GM19351 (cell line): Measurements from ENCODE around the gene HOXA6.

Source experiments
- ATAC-seq: cut with Tn5 transposase; IDR thresholded peaks from one replicate; pipeline ENCODE4 v1.9.1; 2021; ENCODE audit warnings: mild to moderate bottlenecking, moderate library complexity; ENCODE audit not compliant: unreplicated experiment

Gene HOXA6

DNA sequence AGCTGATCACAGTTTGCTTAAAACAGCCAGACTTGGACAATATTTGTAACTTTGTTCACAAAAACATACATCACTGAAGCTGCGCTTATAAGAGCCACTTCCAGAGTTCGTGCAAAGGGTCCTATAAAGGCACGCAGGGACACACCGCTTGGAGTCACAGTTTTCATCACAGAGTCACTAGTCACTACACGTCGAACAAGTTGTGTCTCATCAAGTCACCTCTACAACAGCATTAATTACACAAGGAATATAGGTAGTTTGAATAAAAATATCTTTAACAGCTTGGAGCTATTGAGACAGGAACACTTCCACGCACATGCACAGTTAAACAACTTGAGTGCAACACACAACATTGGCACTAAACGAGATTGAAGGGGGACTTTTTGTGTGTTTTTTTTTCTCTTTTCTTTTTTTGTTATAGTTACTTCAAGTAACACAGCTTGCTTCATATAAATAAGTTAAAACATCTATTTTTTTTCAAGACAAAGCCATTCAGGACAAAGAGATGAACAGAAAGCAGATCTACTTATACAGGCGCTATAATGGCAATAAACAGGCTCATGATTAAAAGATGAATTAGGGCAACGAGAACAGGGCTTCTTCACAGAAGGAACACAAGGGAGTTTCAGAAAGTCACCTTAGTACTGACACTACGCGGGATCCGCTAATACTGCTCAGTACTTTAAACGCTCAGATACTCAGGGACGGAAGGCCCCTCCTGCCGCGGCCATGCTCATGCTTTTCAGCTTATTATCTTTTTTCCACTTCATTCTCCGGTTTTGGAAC is 6.2 kb downstream of the HOXA6 start:
- no peak for ATAC-seq

DNA sequence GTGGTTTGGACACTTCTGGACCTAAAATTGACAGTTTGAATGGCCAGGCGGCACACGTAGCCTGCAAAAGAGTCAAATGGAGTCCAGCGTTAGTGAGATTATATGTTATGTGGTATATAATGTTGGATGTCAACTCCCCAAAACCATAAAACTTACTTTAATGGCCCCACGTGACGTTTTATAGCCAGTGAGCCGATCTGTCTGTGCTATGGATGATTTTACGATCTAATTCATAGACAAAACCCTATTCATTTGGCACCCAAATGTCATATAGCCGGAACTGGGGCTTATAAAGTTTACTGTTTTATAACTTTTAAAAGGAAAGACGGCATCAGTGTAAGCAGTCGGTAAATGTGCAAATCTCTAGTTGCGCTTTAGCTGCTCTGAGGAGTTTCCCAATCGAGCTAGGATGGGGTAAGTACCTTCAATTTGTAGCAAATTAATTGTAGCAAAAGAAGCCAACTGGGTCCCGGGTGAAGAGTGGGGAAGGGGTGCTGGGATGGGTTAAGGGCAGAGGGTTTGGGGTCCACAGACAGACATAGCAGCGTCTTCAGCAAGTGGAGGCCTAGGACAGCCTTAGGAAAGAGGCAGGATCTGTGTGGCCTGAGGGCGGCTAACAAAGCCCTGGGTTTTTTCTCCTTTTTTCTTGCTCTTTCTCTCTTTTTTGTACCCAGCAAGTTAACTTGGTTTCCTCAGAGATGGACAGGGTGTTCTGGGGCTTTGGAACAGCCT is 7.3 kb downstream of the HOXA6 start:
- ATAC-seq: no peak

DNA sequence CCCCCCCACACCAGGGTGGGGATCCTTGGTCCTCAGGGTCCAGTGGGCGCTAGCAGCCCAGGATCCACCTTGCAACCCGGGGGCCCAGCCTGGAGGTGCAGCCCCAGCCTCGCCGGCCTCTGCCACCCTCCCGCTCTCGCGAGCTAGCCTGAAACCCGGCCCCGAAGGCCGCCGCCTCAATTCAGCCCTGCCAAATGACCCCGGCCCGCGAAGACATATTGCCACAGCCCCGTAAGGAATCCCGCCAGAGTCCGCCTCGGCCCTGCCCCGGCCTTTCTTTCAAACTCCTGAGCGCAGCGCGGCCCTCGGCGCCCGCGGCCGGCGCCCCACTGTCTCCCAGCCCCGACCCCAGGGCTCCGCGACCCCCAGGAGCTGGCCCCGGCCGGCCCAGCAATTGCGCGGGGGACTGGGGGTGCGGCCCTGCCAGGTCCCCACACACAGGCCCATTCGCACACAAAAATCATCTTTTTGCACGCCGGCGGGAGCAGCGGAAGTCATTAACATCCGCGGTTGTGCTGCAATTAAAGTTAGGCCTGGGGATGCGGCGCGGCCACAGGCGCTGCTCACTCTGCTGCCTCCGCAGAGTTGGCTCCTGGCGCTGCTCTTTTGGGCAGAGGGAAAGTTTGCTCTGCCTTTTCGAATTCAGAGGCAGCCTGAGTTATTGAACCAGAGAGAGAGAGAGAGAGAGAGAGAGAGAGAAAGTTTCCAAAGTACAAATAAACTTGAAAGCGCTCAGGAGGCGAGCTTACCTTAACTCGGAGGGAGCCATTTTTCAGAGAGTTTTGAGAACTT is 8.0 kb downstream of the HOXA6 start:
- no peak for ATAC-seq

- no peak for ATAC-seq
These were observed 8.6 kb downstream of the HOXA6 start for GRCh38 chr7:27138985-27139333.

DNA sequence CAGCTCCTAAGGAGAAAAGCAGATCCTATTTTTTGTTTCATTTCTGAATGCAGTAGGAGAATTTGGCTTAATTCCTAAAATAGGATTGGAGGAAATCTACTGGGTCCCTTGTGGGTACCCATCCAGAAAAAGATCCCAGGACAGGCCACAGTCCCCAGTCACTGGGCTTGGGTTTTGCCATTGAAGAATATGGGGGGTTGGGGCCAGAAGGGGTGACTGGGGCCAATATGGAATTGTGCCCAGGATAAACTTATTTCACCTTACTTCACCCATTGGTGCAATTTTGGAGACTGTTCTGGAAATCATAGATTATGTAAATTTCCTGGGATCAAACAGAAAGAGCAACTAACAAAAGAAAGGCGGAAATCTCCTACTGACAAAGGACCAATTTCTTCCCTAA is 9.1 kb downstream of the HOXA6 start:
- no peak for ATAC-seq

DNA sequence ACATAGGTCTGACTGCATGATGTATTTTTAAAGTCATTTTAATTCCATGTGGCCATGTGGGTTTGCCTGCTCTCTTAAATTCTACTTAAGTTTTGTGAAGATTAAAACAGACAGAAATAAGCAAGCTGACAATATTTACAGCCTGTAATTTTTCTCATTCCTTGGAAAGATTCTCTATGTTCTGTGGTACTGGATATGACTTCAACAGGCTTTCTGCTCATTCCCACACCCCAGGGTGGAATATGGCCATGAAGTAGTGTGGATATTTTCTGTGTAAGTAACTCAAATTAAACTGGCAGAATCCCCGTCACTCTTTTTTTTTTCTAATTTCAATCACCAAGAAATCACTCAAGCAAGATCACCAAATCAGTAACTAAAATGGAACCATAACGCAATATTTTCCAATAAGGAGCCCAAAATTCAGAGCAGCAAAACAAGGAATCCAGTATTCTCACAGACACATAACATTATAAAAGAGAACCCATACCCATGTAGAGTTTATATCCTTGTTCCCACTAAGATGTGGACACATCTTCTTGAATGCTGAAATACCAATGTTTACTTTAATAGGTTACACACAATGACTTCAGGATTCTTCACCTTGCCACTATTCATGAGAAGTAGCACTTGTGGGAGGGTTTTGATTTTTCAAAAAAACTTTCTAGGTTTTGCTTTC is 9.8 kb downstream of the HOXA6 start:
- no peak for ATAC-seq

- no peak for ATAC-seq
These were observed 13.2 kb downstream of the HOXA6 start for GRCh38 chr7:27134392-27134791.

- no peak for ATAC-seq
These were observed 14.0 kb downstream of the HOXA6 start for GRCh38 chr7:27133409-27134231.

DNA sequence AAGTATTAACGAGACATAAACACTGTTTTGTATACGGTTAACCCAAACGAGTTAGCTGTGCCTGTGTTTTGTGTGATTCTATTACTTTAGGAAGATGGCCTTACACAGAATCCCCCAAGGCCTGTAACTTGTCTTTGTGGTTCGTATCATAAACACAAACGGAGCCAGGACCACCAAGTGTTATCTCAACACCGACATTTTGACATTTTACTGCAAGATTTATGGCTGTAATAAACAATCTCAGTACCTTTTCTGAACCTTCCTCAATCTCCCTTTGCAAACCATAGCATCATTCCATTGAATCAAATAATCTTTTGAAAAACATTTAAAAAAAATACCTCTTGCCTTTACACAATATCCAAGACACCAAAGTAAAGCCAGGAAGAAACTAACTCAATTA is 14.6 kb downstream of the HOXA6 start:
- no peak for ATAC-seq

DNA sequence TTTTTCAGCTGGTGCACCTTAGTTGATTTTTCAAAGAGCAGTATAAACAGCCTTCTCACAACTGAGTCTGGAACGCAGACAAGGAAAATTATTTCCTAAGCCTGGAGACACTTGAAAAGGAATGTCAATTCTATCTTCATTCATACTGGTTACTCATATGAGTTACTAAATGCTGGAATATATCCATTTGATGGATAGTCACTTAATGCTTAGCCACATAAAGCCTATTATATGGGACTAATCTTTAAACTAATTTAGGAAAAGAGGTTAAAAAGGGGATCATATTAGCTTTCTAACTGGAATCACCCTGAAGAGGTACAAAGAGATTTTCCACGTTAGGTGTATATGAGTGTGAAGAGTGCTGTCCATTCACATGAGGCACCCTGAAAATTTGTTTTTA is 15.4 kb downstream of the HOXA6 start:
- ATAC-seq: no peak

GRCh38 chr7:27131390-27131819 is 16.2 kb downstream of the HOXA6 start:
- ATAC-seq: no peak

GRCh38 chr7:27130540-27131389 is 16.8 kb downstream of the HOXA6 start, which contains the start of gene HOXA4:
TSS of gene HOXA4 (minus strand) at chr7:27130757. CDS start at chr7:27130733, 24 bp downstream.
- ATAC-seq: peak; percentile 67

GRCh38 chr7:27129729-27130539 is 17.6 kb downstream of the HOXA6 start:
- ATAC-seq: no peak

DNA sequence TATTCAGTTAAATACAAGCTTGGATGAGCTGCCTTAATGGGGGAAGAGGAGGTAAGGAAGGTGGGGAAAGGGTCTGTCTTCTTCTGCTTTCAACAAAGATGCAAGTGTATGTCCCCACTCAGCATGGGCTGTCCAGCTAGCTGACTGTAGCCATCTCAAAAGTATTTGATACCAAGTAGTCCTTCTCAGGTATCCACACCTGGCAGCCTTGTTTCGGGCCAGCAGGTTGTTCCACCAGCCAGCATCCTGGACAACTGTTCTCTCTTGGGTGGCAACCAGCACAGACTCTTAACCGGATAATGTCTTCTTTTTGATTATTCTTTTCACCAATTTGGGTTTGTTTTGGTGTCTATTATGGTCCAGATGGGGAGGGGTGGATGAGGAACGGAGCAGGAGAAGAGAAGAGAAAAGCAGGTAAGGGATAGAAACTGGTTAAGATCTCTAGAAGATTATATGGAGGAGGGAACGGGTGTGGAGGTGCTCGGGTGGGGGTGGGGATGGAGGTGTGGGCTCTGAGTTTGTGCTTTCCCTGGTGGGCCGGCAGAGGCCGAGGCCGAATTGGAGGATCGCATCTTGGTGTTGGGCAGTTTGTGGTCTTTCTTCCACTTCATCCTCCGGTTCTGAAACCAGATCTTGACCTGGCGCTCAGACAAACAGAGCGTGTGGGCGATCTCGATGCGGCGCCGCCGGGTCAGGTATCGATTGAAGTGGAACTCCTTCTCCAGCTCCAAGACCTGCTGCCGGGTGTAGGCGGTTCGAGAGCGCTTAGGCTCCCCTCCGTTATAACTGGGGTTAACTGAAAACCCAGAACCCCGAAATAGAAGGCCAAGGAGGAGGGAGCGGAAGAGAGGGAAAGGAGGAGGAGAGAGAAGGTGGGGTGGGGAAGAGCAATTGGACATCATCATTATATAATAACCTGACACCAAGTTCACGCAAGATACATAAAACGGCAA is 18.5 kb downstream of the HOXA6 start:
- no peak for ATAC-seq

GRCh38 chr7:27128034-27128433 is 19.5 kb downstream of the HOXA6 start:
- ATAC-seq: no peak

DNA sequence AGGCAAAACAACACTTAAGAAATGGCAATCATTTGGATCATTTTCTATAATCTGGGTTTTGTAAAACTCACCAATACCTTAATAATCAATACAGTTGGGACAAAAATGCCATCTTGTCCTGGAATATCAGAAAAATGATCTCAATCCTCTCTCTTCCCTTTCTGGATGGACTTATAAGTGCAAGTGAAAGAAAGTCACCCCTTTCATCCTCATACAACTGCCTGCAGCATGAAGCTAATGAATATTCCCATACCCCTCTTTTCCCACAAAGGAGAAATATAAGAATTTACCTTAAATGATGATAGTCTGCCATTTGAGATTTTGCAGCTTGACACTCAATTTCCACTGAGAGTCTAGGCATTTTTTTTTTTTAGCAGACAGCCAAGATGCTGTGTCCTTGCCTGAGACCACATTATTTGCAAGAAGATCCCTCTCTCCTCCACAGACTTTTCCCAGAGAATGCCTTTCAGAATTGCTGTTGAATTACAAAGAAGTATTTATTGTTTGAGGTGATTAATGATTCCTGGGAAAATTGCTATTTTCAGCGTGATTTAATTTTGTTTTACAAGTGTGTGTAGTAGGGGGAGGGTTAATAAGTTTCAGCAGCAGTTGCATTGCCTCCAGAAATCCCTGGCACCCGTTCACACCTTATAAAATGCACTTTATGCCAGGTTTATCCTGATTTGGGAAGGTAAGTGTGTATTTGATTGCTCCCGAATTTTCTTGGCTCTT is 20.8 kb downstream of the HOXA6 start:
- ATAC-seq: no peak

DNA sequence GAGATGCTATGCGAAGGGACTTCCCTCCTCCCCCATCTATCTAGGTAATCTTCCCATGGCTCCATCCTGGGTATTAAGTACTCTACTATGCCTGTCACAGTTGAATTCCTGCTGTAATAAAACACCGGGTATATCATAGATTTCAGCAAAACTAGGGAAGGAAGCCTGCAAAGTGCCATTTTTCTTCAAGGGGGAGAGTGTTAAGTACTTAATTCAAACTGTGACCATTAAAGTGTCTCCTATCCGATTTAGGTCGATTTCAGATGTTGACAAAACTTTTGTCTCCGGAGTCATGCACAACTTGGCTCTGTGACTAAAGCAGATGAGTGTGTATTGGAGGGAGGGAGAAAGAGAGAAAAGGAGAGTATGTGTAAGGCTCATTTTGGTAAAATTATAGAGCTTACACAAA is 21.6 kb downstream of the HOXA6 start:
- ATAC-seq: no peak
